Natural killer cell treated with Interleukin-12 subunit alpha and Interleukin-12 subunit beta and Interleukin-15 and Interleukin-18, amount 100 ng/mL, for 72 hours (primary cell): ENCODE data around the gene BRD9. TPM values are rescaled to one million over a fixed set of nuclear protein-coding genes. Genes with fewer than 3 reads are reported as not detected.
A peak's percentile ranks its signal among the peaks of the same experiment; 100 is the strongest.
"Not testable (repeated sequence)": the region's sequence is repeated elsewhere in the genome, so short reads cannot be mapped to it uniquely, and the experiment has no call there.

Experiments
- ATAC-seq, 2 donors: fragments of 150-1000 bp; cut with Tn5 transposase in 1 of 2; sonication (Bioruptor Pico), chemical (Tn5 transposase) in 1 of 2; 2 replicates each; pipeline ENCODE4 v1.10.0; 2021
- DNase-seq: peaks from one replicate; pipeline ENCODE4 v3.0.0; 2022; ENCODE audit warnings: low spot score
- H3K27ac Mint-ChIP-seq, 2 donors: 1 replicate in 1 of 2; 2 replicates in 1 of 2; pipeline ENCODE4 v1.8.0; 2022; ENCODE audit warnings: mixed read lengths in 2 of 2, mild to moderate bottlenecking in 1 of 2, moderate library complexity in 1 of 2
- H3K27me3 Mint-ChIP-seq, 2 donors: 1 replicate in 1 of 2; 2 replicates in 1 of 2; pipeline ENCODE4 v1.8.0; 2022; ENCODE audit warnings: mixed read lengths in 2 of 2
- H3K36me3 Mint-ChIP-seq: one replicate; pipeline ENCODE4 v1.8.0; 2022; ENCODE audit warnings: mixed read lengths
- H3K4me1 Mint-ChIP-seq, 2 donors: 1 replicate in 1 of 2; 2 replicates in 1 of 2; pipeline ENCODE4 v1.8.0; 2022; ENCODE audit warnings: low read depth in 2 of 2, mixed read lengths in 2 of 2, mild to moderate bottlenecking in 1 of 2
- H3K4me3 Mint-ChIP-seq: one replicate; pipeline ENCODE4 v1.8.0; 2022; ENCODE audit warnings: mixed read lengths
- H3K9me3 Mint-ChIP-seq: 2 replicates; pipeline ENCODE4 v1.8.0; 2022; ENCODE audit warnings: mixed read lengths
- total RNA-seq, 2 donors: library from RNA; stranded (reverse); gene quantifications; one replicate each; pipeline ENCODE4 v1.2.3, GENCODE V29; 2022

Gene BRD9
- total RNA-seq, 2 donors from 2014 or later = 52.7 to 136 TPM

- ATAC-seq = no peak
- no peaks in the 10 kb centered on the region for H3K36me3 Mint-ChIP-seq
- DNase-seq = no peak
- peaks cover 18% of the 10 kb centered on the region in 2 donors for H3K27me3 Mint-ChIP-seq
- no peak overlapping the region for H3K27ac Mint-ChIP-seq
- no peaks in the 10 kb centered on the region for H3K9me3 Mint-ChIP-seq
- H3K4me3 Mint-ChIP-seq = no peak overlapping the region
- peaks cover 0 to 3% of the 10 kb centered on the region in 2 donors for H3K4me1 Mint-ChIP-seq
Measured at GRCh38 chr5:930866-931265, 38.3 kb upstream of the BRD9 start.

DNA sequence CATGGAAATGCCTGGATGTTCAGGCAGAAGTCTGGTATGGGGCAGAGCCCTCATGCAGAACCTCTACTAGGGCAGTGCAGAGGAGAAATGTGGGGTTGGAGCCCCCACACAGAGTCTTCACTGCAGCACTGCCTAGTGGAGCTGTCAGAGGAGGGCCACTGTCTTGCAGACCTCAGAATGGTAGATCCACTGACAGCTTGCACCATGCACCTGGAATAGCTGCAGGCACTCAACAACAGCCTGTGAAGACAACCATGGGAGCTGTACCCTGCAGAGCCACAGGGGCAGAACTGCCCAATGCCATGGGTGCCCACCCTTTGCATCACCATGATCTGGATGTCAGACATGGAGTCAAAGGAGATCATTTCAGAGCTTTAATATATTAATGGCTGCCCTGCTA, 37.0 kb upstream of the BRD9 start:
- H3K4me3 Mint-ChIP-seq = no peak overlapping the region
- no peaks in the 10 kb centered on the region for H3K9me3 Mint-ChIP-seq
- DNase-seq (no peak), ATAC-seq (no peak)
- H3K4me1 Mint-ChIP-seq = peaks cover 0 to 3% of the 10 kb centered on the region in 2 donors
- peaks cover 29 to 31% of the 10 kb centered on the region in 2 donors for H3K27me3 Mint-ChIP-seq
- no peak overlapping the region for H3K27ac Mint-ChIP-seq
- no peaks in the 10 kb centered on the region for H3K36me3 Mint-ChIP-seq

- ATAC-seq, H3K27ac Mint-ChIP-seq, H3K4me3 Mint-ChIP-seq, H3K4me1 Mint-ChIP-seq, H3K9me3 Mint-ChIP-seq, DNase-seq, H3K36me3 Mint-ChIP-seq: not testable (repeated sequence)
- H3K27me3 Mint-ChIP-seq = peaks cover 29 to 31% of the 10 kb centered on the region in 2 donors
Measured at GRCh38 chr5:929182-929581, 36.6 kb upstream of the BRD9 start.

DNA sequence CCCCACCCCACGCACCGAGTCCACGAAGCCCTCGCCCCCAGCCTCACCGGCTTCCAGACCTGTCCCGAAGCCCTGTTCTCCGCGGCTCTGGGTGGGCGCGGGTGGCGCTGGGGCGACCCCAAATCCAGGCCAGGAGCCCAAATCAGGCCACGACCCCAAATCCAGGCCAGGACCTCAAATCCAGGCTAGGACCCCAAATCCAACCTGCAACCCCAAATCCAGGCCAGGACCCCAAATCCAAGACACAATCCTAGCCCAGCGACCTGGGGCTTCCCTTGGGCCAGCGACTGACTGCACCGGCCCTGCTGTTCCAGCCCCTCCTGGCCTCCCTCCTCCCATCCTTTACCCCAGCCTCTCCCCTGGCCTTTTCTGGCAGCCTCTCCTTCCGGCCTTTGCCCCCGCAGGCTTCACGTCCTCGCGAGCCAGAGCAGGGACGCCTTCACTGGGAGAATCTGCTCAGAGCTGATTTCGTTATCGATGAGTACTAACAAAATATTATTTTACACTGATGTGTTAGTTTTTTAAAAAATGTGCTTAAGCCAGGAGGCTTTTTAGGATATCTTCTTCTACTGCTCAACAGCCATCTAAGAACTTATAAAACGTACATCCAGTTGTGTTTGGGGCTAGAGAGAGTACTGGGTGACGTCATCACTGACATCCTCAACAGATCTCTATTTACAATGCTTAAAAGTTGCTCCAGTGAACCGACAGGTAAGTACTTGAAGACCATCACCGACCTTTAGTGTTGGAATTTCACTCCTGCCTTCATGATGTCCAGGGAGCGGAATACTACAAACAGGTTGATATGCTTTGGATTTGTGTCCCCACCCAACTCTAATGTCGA, 34.8 kb upstream of the BRD9 start:
- Mint-ChIP-seq H3K36me3 (no peaks in the 10 kb centered on the region), H3K4me3 (no peak overlapping the region), H3K27me3 (peaks cover 29 to 37% of the 10 kb centered on the region in 2 donors), H3K9me3 (no peaks in the 10 kb centered on the region), H3K27ac (no peak overlapping the region), H3K4me1 (peaks cover 0 to 5% of the 10 kb centered on the region in 2 donors)
- ATAC-seq (no peak), DNase-seq (no peak)

- Mint-ChIP-seq H3K36me3 (no peaks in the 10 kb centered on the region), H3K9me3 (no peaks in the 10 kb centered on the region), H3K4me1 (peaks cover 0 to 5% of the 10 kb centered on the region in 2 donors), H3K4me3 (no peak overlapping the region), H3K27ac (no peak overlapping the region), H3K27me3 (peaks cover 29 to 37% of the 10 kb centered on the region in 2 donors)
- no peak for DNase-seq
- ATAC-seq = peak; percentile 51 to 66
Measured at GRCh38 chr5:926417-927171, 34.0 kb upstream of the BRD9 start.

DNA sequence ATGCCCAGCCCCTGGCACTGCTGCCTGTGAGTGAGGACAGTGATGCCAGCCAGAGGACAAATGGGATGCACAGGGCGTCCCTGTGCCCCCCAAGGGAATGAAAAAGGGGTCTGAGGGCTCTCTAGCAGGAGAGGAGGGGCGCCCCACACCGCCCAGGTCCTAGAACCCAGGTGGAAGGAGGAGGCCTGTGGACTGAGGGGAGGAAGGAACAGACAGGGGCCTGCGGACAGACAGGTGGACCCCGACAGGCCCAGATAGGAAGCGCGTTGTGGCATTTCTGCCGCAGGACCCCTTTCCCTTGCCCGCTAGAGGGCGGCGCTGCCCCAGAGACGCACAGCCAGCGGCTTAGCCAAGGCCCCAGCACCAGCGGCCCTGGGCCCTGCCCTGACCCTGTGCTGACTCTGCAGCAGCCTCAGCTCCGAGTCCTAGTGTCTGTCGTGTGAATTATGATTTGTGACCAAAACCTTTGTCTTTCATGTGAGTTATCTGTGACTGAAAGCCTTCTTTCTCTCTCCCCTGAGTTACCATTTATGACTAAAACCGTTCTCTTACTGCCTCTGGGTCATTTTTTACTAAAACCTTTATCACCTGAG, 30.8 kb upstream of the BRD9 start:
- Mint-ChIP-seq H3K27me3 (peaks cover 29 to 33% of the 10 kb centered on the region in 2 donors), H3K4me1 (peaks cover 0 to 5% of the 10 kb centered on the region in 2 donors), H3K4me3 (no peak overlapping the region), H3K36me3 (no peaks in the 10 kb centered on the region), H3K9me3 (no peaks in the 10 kb centered on the region), H3K27ac (no peak overlapping the region)
- ATAC-seq = peak; percentile 82 to 89
- DNase-seq = peak; percentile 83

GRCh38 chr5:922436-923280, 30.1 kb upstream of the BRD9 start:
- ATAC-seq (peak in 1 of 2 donors; percentile 11), DNase-seq (no peak)
- Mint-ChIP-seq H3K27me3 (peaks cover 22 to 29% of the 10 kb centered on the region in 2 donors), H3K36me3 (no peaks in the 10 kb centered on the region), H3K4me3 (no peak overlapping the region), H3K9me3 (no peaks in the 10 kb centered on the region), H3K27ac (no peak overlapping the region), H3K4me1 (peaks cover 0 to 5% of the 10 kb centered on the region in 2 donors)

DNA sequence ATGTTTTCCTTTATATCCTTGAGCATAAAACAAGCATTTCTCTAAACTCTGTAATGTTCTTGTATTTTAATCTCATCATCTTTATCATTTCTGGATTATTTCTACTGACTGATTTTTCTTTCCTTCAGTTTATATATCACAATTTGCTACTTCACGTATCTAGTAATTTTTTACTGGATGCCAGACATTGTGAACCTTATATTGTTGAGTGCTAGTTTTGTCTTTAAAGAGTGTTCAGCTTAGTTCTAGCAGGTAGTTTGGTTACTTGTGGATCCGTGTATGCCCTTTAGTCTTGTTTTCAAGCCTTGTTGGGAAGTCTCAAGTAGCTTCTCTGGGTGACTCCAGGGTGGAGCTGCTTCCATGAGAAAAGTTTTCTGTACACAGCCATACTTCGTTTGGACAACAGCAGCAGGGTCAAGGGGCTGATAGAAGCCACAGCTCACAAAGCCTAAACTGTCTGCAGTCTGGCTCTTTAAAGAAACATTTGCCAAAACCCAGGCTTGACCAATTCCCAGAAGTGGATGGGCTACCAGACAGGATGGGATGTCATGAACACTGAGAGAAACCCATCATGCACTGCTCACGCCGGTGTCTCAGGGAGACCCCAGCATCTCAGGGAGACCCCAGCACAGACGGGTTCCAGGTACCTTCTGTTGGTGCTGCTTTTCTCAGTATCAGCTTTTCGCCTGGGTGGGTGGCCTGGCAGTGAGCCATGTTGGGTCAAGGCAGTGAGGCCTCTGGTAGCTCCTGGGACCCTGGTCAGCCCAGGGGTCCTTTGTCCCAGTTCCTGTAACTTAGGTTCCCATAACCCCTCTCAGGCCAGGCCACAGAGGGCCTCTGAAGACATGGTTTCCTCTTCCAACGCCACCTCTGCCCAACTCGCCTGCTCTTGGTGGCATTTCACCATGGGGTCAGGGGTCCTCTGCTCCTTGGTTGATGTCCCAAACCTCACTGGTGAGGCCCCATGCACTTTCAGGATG, 29.1 kb upstream of the BRD9 start:
- H3K27me3 Mint-ChIP-seq = peaks cover 20 to 26% of the 10 kb centered on the region in 2 donors
- no peaks in the 10 kb centered on the region for H3K36me3 Mint-ChIP-seq
- no peak for ATAC-seq
- H3K9me3 Mint-ChIP-seq = no peaks in the 10 kb centered on the region
- no peak for DNase-seq
- H3K27ac Mint-ChIP-seq = no peak overlapping the region
- peaks cover 0 to 5% of the 10 kb centered on the region in 2 donors for H3K4me1 Mint-ChIP-seq
- no peak overlapping the region for H3K4me3 Mint-ChIP-seq

DNA sequence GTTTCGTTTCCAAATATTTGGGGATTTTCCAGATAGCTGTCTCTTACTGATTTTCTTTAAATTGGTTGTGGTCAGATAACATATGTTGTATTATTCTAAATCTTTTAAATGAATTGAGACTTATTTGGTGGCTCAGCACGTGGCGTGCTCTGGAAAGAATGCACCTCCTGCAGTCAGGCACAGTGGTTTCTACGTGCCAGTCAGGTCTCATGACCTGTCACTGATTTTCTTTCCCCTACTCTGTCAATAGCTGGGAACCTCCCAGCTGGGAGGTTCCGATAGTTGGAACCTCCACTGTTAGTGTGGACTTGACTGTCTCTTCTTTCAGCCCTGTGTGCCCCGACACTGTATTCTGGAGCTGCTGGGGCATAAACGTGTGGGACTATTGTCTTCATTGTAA, 27.7 kb upstream of the BRD9 start:
- H3K4me1 Mint-ChIP-seq = peaks cover 0 to 2% of the 10 kb centered on the region in 2 donors
- H3K27ac Mint-ChIP-seq = no peak overlapping the region

GRCh38 chr5:919356-920000, 26.9 kb upstream of the BRD9 start:
- H3K9me3 Mint-ChIP-seq = no peaks in the 10 kb centered on the region
- ATAC-seq (no peak), DNase-seq (no peak)
- H3K4me1 Mint-ChIP-seq = peaks cover 0 to 2% of the 10 kb centered on the region in 2 donors
- no peaks in the 10 kb centered on the region for H3K36me3 Mint-ChIP-seq
- H3K27me3 Mint-ChIP-seq = peaks cover 0 to 6% of the 10 kb centered on the region in 2 donors
- H3K4me3 Mint-ChIP-seq = no peak overlapping the region
- H3K27ac Mint-ChIP-seq = no peak overlapping the region

More for the DNA sequence above, 27.7 kb upstream of the BRD9 start:
- ATAC-seq (no peak), DNase-seq (no peak)
- Mint-ChIP-seq H3K9me3 (no peaks in the 10 kb centered on the region), H3K27me3 (peaks cover 6 to 13% of the 10 kb centered on the region in 2 donors), H3K4me3 (no peak overlapping the region), H3K36me3 (no peaks in the 10 kb centered on the region)

GRCh38 chr5:918717-919116, 26.1 kb upstream of the BRD9 start:
- H3K27me3 Mint-ChIP-seq, ATAC-seq, H3K4me1 Mint-ChIP-seq, H3K36me3 Mint-ChIP-seq, DNase-seq, H3K4me3 Mint-ChIP-seq, H3K27ac Mint-ChIP-seq, H3K9me3 Mint-ChIP-seq: not testable (repeated sequence)
